A673 (cell line): ENCODE measurements around the gene OPN3. TPM values are rescaled to one million over a fixed set of nuclear protein-coding genes. Genes with fewer than 3 reads are reported as not detected.

ENCODE experiments used
- BruUV-seq: library from RNA; stranded (reverse); fragments of 400-500 nt; replicated peaks from 2 replicates; lab custom pipeline; 2021; lab: Mats Ljungman, UMichigan
- CTCF ChIA-PET: fragments of 300-600 bp; sonication (Branson Sonifier 250); formaldehyde crosslinking; loops from one replicate; lab custom pipeline; 2022; ENCODE audit warnings: antibody characterized with exemption; lab: Charles Lee
- POLR2A ChIA-PET: fragments of 300-600 bp; sonication (Branson Sonifier 250); formaldehyde crosslinking; loops from one replicate; lab custom pipeline; 2022; ENCODE audit warnings: antibody characterized with exemption; ENCODE audit not compliant: low non-redundant PET; lab: Charles Lee
- DNase-seq: peaks from one replicate; pipeline ENCODE4 v3.0.0-alpha.2; 2015; ENCODE audit warnings: low spot score
- H3K27ac ChIP-seq: fragments of 200-600 bp; sonication (generic); 2 replicates; pipeline ENCODE4 v1.5.1; 2016; ENCODE audit warnings: mixed run types, low read depth, mild to moderate bottlenecking, mixed read lengths, antibody characterized with exemption, low read length; ENCODE audit not compliant: poor library complexity, severe bottlenecking
- H3K27me3 ChIP-seq: fragments of 200-600 bp; sonication (generic); replicated peaks from 2 replicates; pipeline ENCODE4 v1.6.1; 2017; ENCODE audit warnings: mixed run types, low read depth, mild to moderate bottlenecking, mixed read lengths, antibody characterized with exemption, low read length; ENCODE audit not compliant: insufficient read depth, poor library complexity
- H3K36me3 ChIP-seq: fragments of 200-600 bp; sonication (generic); 2 replicates; pipeline ENCODE4 v1.6.1; 2016; ENCODE audit warnings: mixed run types, mild to moderate bottlenecking, mixed read lengths, antibody characterized with exemption, low read length; ENCODE audit not compliant: insufficient read depth, poor library complexity, severe bottlenecking
- H3K4me1 ChIP-seq: fragments of 200-600 bp; sonication (generic); 2 replicates; pipeline ENCODE4 v1.6.1; 2017; ENCODE audit warnings: mixed run types, mild to moderate bottlenecking, mixed read lengths, antibody characterized with exemption, low read length; ENCODE audit not compliant: insufficient read depth, poor library complexity, severe bottlenecking
- H3K4me3 ChIP-seq: fragments of 200-600 bp; sonication (generic); 2 replicates; pipeline ENCODE4 v1.5.1; 2016; ENCODE audit warnings: low read depth, mixed run types, mild to moderate bottlenecking, mixed read lengths, low read length; ENCODE audit not compliant: poor library complexity, severe bottlenecking
- H3K9me3 ChIP-seq: fragments of 200-600 bp; sonication (generic); 2 replicates; pipeline ENCODE4 v1.6.1; 2016; ENCODE audit warnings: mixed run types, low read depth, mild to moderate bottlenecking, mixed read lengths, antibody characterized with exemption, low read length; ENCODE audit not compliant: poor library complexity, severe bottlenecking
- CTCF ChIP-seq: fragments of 300-800, 200-600 bp; sonication (generic); conservative IDR thresholded peaks from 2 replicates; pipeline ENCODE4 v1.5.1; 2017; ENCODE audit warnings: low read depth, mild to moderate bottlenecking, antibody characterized with exemption, low read length, moderate library complexity, mixed read lengths
- EZH2 ChIP-seq: fragments of 200-600 bp; sonication (generic); IDR thresholded peaks from 2 replicates; pipeline ENCODE4 v1.6.1; 2017; ENCODE audit warnings: borderline replicate concordance, low read depth, mild to moderate bottlenecking, mixed read lengths, antibody characterized with exemption, low read length; ENCODE audit not compliant: poor library complexity, severe bottlenecking
- intact Hi-C: fragments of 100-400 bp; cut with micrococcal nuclease; formaldehyde crosslinking; loops from one replicate; pipeline ENCODE4 v1.10.0; 2022; ENCODE audit not compliant: unreplicated experiment
- total RNA-seq: library from RNA; stranded (reverse); gene quantifications from 2 replicates; pipeline ENCODE4 v1.2.3, GENCODE V29; 2021

OPN3 gene
- total RNA-seq, 1 experiment from 2014 or later = 12.6 TPM

- H3K4me1 ChIP-seq = peaks cover 18% of the 10 kb centered on the region
- no peak overlapping the region for H3K4me3 ChIP-seq
- no peak for TF ChIP-seq EZH2
- TF ChIP-seq CTCF = no peak
- intact Hi-C loops = no loop called here
- H3K27ac ChIP-seq = no peak overlapping the region
- no TSS peak for BruUV-seq
- no peak for DNase-seq
- H3K9me3 ChIP-seq = no peaks in the 10 kb centered on the region
- H3K27me3 ChIP-seq = no peaks in the 10 kb centered on the region
- ChIA-PET CTCF (no interaction called here), POLR2A (no interaction called here)
- H3K36me3 ChIP-seq = no peaks in the 10 kb centered on the region
Observed at GRCh38 chr1:241631674-241632073, 8.5 kb downstream of the OPN3 start.

GRCh38 chr1:241630899-241631298, 9.3 kb downstream of the OPN3 start:
- no peaks in the 10 kb centered on the region for H3K9me3 ChIP-seq
- H3K27ac ChIP-seq = no peak overlapping the region
- ChIA-PET CTCF (no interaction called here), POLR2A (no interaction called here)
- no TSS peak for BruUV-seq
- no peaks in the 10 kb centered on the region for H3K27me3 ChIP-seq
- DNase-seq = no peak
- no peaks in the 10 kb centered on the region for H3K36me3 ChIP-seq
- H3K4me3 ChIP-seq = no peak overlapping the region
- TF ChIP-seq CTCF = no peak
- TF ChIP-seq EZH2 = no peak
- H3K4me1 ChIP-seq = peaks cover 18% of the 10 kb centered on the region
- intact Hi-C loops = no loop called here

GRCh38 chr1:241630476-241630875, 9.7 kb downstream of the OPN3 start:
- no peak for TF ChIP-seq CTCF
- H3K27ac ChIP-seq = no peak overlapping the region
- no peaks in the 10 kb centered on the region for H3K9me3 ChIP-seq
- POLR2A ChIA-PET = no interaction called here
- no TSS peak for BruUV-seq
- no peaks in the 10 kb centered on the region for H3K27me3 ChIP-seq
- H3K4me3 ChIP-seq = no peak overlapping the region
- peaks cover 18% of the 10 kb centered on the region for H3K4me1 ChIP-seq
- CTCF ChIA-PET = interaction anchor here (0.6 kb wide), 1 partner anchor 388 kb away, joined by 17 read pairs; no protein-coding TSS in a partner anchor
- no peaks in the 10 kb centered on the region for H3K36me3 ChIP-seq
- DNase-seq = no peak
- intact Hi-C loops = no loop called here
